Measurements from ENCODE around the gene ABCD2. TPM values are rescaled to one million over a fixed set of nuclear protein-coding genes. Genes with fewer than 3 reads are reported as not detected.
"Not testable (repeated sequence)": the region's sequence is repeated elsewhere in the genome, so short reads cannot be mapped to it uniquely, and the experiment has no call there.

ABCD2 gene
- total RNA-seq, 2 experiments from 2014 or later = 3.1 to 3.6 TPM

- Mint-ChIP-seq H3K9me3 (no peaks in the 10 kb centered on the region), H3K36me3 (peaks cover 11% of the 10 kb centered on the region), H3K4me3 (no peak overlapping the region), H3K4me1 (peaks cover 26% of the 10 kb centered on the region), H3K27ac (peak overlapping the region; percentile 70), H3K27me3 (no peaks in the 10 kb centered on the region)
- no peak for DNase-seq
Observed at GRCh38 chr12:39595928-39596327, 23.7 kb downstream of the ABCD2 start.

- no peaks in the 10 kb centered on the region for H3K27me3 Mint-ChIP-seq
- H3K27ac Mint-ChIP-seq = no peak overlapping the region
- peaks cover 25% of the 10 kb centered on the region for H3K4me1 Mint-ChIP-seq
Observed at GRCh38 chr12:39592295-39592694, 27.3 kb downstream of the ABCD2 start.

GRCh38 chr12:39588348-39588747, 31.3 kb downstream of the ABCD2 start:
- Mint-ChIP-seq H3K27ac (peak overlapping the region; percentile 3), H3K27me3 (no peaks in the 10 kb centered on the region), H3K9me3 (no peaks in the 10 kb centered on the region), H3K4me3 (no peak overlapping the region), H3K36me3 (peaks cover 16% of the 10 kb centered on the region), H3K4me1 (peaks cover 15% of the 10 kb centered on the region)
- DNase-seq = no peak

More at GRCh38 chr12:39592295-39592694, 27.3 kb downstream of the ABCD2 start:
- DNase-seq = no peak
- Mint-ChIP-seq H3K36me3 (peaks cover 9% of the 10 kb centered on the region), H3K9me3 (no peaks in the 10 kb centered on the region), H3K4me3 (no peak overlapping the region)

- Mint-ChIP-seq H3K36me3 (peaks cover 14% of the 10 kb centered on the region), H3K4me3 (no peak overlapping the region)
Observed at GRCh38 chr12:39587225-39587624, 32.4 kb downstream of the ABCD2 start.

GRCh38 chr12:39586816-39587215, 32.8 kb downstream of the ABCD2 start:
- DNase-seq = no peak
- H3K36me3 Mint-ChIP-seq = peaks cover 14% of the 10 kb centered on the region
- H3K9me3 Mint-ChIP-seq = no peaks in the 10 kb centered on the region
- no peak overlapping the region for H3K4me3 Mint-ChIP-seq
- no peak overlapping the region for H3K27ac Mint-ChIP-seq
- H3K4me1 Mint-ChIP-seq = peaks cover 9% of the 10 kb centered on the region
- no peaks in the 10 kb centered on the region for H3K27me3 Mint-ChIP-seq

More at GRCh38 chr12:39587225-39587624, 32.4 kb downstream of the ABCD2 start:
- no peak for DNase-seq
- H3K4me1 Mint-ChIP-seq = peaks cover 11% of the 10 kb centered on the region
- H3K9me3 Mint-ChIP-seq = no peaks in the 10 kb centered on the region
- no peaks in the 10 kb centered on the region for H3K27me3 Mint-ChIP-seq
- H3K27ac Mint-ChIP-seq = no peak overlapping the region

- no peaks in the 10 kb centered on the region for H3K27me3 Mint-ChIP-seq
- no peak overlapping the region for H3K4me3 Mint-ChIP-seq
- H3K36me3 Mint-ChIP-seq = peaks cover 20% of the 10 kb centered on the region
- H3K27ac Mint-ChIP-seq = no peak overlapping the region
- no peak for DNase-seq
- H3K4me1 Mint-ChIP-seq = peaks cover 5% of the 10 kb centered on the region
- H3K9me3 Mint-ChIP-seq = no peaks in the 10 kb centered on the region
Observed at GRCh38 chr12:39581592-39581991, 38.0 kb downstream of the ABCD2 start.

GRCh38 chr12:39575498-39575875, 44.1 kb downstream of the ABCD2 start:
- Mint-ChIP-seq H3K4me3 (no peak overlapping the region), H3K4me1 (peaks cover 16% of the 10 kb centered on the region), H3K36me3 (peaks cover 31% of the 10 kb centered on the region), H3K27ac (peak overlapping the region; percentile 42), H3K9me3 (peaks cover 5% of the 10 kb centered on the region), H3K27me3 (no peaks in the 10 kb centered on the region)
- DNase-seq = no peak

- peaks cover 15% of the 10 kb centered on the region for H3K4me1 Mint-ChIP-seq
- peak overlapping the region; percentile 42 for H3K27ac Mint-ChIP-seq
- H3K36me3 Mint-ChIP-seq = peaks cover 37% of the 10 kb centered on the region
- no peak overlapping the region for H3K4me3 Mint-ChIP-seq
- H3K9me3 Mint-ChIP-seq = peaks cover 6% of the 10 kb centered on the region
- no peaks in the 10 kb centered on the region for H3K27me3 Mint-ChIP-seq
- DNase-seq = no peak
Observed at GRCh38 chr12:39574785-39575497, 44.7 kb downstream of the ABCD2 start.

GRCh38 chr12:39574378-39574777, 45.2 kb downstream of the ABCD2 start:
- DNase-seq = no peak
- Mint-ChIP-seq H3K36me3 (peaks cover 42% of the 10 kb centered on the region), H3K9me3 (peaks cover 12% of the 10 kb centered on the region), H3K27me3 (no peaks in the 10 kb centered on the region), H3K4me3 (no peak overlapping the region), H3K27ac (no peak overlapping the region), H3K4me1 (peaks cover 15% of the 10 kb centered on the region)

GRCh38 chr12:39573971-39574370, 45.6 kb downstream of the ABCD2 start:
- H3K4me3 Mint-ChIP-seq = no peak overlapping the region
- H3K36me3 Mint-ChIP-seq = peaks cover 43% of the 10 kb centered on the region
- no peaks in the 10 kb centered on the region for H3K27me3 Mint-ChIP-seq
- no peak overlapping the region for H3K27ac Mint-ChIP-seq
- peaks cover 12% of the 10 kb centered on the region for H3K9me3 Mint-ChIP-seq
- peaks cover 15% of the 10 kb centered on the region for H3K4me1 Mint-ChIP-seq
- DNase-seq = no peak

- Mint-ChIP-seq H3K4me3 (no peak overlapping the region), H3K9me3 (peaks cover 14% of the 10 kb centered on the region), H3K4me1 (peaks cover 15% of the 10 kb centered on the region), H3K36me3 (peaks cover 53% of the 10 kb centered on the region), H3K27me3 (no peaks in the 10 kb centered on the region), H3K27ac (no peak overlapping the region)
- DNase-seq = no peak
Observed at GRCh38 chr12:39572551-39572950, 47.1 kb downstream of the ABCD2 start.

GRCh38 chr12:39571351-39571750, 48.3 kb downstream of the ABCD2 start:
- no peak overlapping the region for H3K27ac Mint-ChIP-seq
- no peak overlapping the region for H3K4me3 Mint-ChIP-seq
- H3K4me1 Mint-ChIP-seq = peaks cover 15% of the 10 kb centered on the region

GRCh38 chr12:39553476-39553875, 66.1 kb downstream of the ABCD2 start:
- peaks cover 1% of the 10 kb centered on the region for H3K4me1 Mint-ChIP-seq
- peaks cover 9% of the 10 kb centered on the region for H3K9me3 Mint-ChIP-seq
- no peak overlapping the region for H3K4me3 Mint-ChIP-seq
- peaks cover 31% of the 10 kb centered on the region for H3K36me3 Mint-ChIP-seq
- no peaks in the 10 kb centered on the region for H3K27me3 Mint-ChIP-seq
- DNase-seq = no peak
- H3K27ac Mint-ChIP-seq = no peak overlapping the region

More at GRCh38 chr12:39571351-39571750, 48.3 kb downstream of the ABCD2 start:
- no peak for DNase-seq
- H3K27me3 Mint-ChIP-seq = no peaks in the 10 kb centered on the region
- peaks cover 55% of the 10 kb centered on the region for H3K36me3 Mint-ChIP-seq
- H3K9me3 Mint-ChIP-seq = peaks cover 24% of the 10 kb centered on the region

GRCh38 chr12:39544211-39544610, 75.4 kb downstream of the ABCD2 start:
- not testable (repeated sequence) for DNase-seq, H3K27ac Mint-ChIP-seq, H3K9me3 Mint-ChIP-seq, H3K4me3 Mint-ChIP-seq, H3K4me1 Mint-ChIP-seq, H3K36me3 Mint-ChIP-seq, H3K27me3 Mint-ChIP-seq

- H3K9me3 Mint-ChIP-seq = no peaks in the 10 kb centered on the region
- no peak for DNase-seq
- no peaks in the 10 kb centered on the region for H3K27me3 Mint-ChIP-seq
- no peaks in the 10 kb centered on the region for H3K4me1 Mint-ChIP-seq
- H3K4me3 Mint-ChIP-seq = no peak overlapping the region
- no peak overlapping the region for H3K27ac Mint-ChIP-seq
- H3K36me3 Mint-ChIP-seq = peaks cover 2% of the 10 kb centered on the region
Observed at GRCh38 chr12:39541471-39541870, 78.1 kb downstream of the ABCD2 start.

- H3K27ac Mint-ChIP-seq = no peak overlapping the region
- H3K4me1 Mint-ChIP-seq = peaks cover 3% of the 10 kb centered on the region
- no peaks in the 10 kb centered on the region for H3K9me3 Mint-ChIP-seq
- no peaks in the 10 kb centered on the region for H3K27me3 Mint-ChIP-seq
- H3K36me3 Mint-ChIP-seq = peaks cover under 1% of the 10 kb centered on the region
- DNase-seq = no peak
- H3K4me3 Mint-ChIP-seq = no peak overlapping the region
Observed at GRCh38 chr12:39538679-39539104, 80.9 kb downstream of the ABCD2 start.
